GM13977 (cell line): ENCODE results near the gene SHBG.
"Not testable (repeated sequence)": the region's sequence is repeated elsewhere in the genome, so short reads cannot be mapped to it uniquely, and the experiment has no call there.

Experiments used
- DNase-seq: peaks from one replicate; pipeline ENCODE4 v3.0.0; 2012; ENCODE audit warnings: low spot score
- CTCF ChIP-seq: IDR thresholded peaks from 2 replicates; pipeline ENCODE4 v1.5.1; 2012; ENCODE audit warnings: mild to moderate bottlenecking, control low read depth; ENCODE audit not compliant: insufficient read depth; ENCODE audit errors: extremely low read depth, missing control alignments
- in situ Hi-C: fragments of 300-500 bp; cut with MboI; formaldehyde crosslinking; loops from one replicate; pipeline ENCODE4 v1.12.0; 2022; ENCODE audit warnings: low sequenced_read_pairs, low pct_unique_long_range_greater_than_20kb, mixed read lengths, inconsistent platforms; ENCODE audit not compliant: unreplicated experiment

The SHBG gene

DNA sequence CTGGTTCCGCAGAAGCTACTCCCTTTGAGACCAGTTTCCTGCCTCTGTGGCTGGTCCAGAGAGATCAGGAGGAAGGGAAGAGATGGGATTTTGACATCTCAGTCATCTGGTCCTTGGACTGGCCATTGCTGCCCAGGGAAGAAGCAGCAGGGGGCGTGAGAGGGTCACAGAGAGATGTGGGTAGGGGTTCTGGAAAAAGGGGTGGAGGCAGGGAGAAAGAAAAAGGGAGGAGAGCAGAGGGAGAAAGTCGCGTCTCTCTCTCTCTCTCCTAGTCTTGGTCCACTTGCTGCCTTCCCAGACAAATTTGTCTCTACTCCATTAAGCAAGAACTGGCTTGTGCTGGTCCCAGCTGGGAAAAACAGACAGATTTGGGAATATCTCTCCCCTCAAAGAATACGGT, 4.4 kb downstream of the SHBG start:
- peak; percentile 31 for DNase-seq
- in situ Hi-C loops, result no loop called here

DNA sequence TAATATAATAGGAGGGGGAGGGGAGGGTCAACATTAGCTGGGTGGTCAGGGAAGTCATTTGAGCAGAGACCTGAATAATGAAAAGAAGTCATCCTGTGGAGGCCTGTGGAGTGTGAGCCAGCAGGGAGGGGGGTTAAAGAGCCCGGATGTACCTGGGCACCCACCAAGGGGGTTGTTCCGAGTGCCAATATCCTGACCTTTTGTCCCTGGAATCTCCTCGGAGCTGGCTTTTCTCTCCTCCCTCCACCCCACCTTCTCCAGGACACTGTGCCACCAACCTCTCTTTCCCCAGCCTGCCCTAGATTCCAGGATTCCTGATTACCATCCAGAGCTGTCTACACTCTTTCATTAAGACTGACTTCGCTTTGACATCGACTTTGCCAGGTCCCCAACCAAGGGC, 6.2 kb downstream of the SHBG start:
- no peak for DNase-seq
- in situ Hi-C loops, result no loop called here
- TF ChIP-seq CTCF, result no peak

More for the DNA sequence above, 4.4 kb downstream of the SHBG start:
- peak; percentile 63 for TF ChIP-seq CTCF

- in situ Hi-C loops, result no loop called here
- TF ChIP-seq CTCF, result no peak
- DNase-seq, result no peak
These were observed 10.8 kb downstream of the SHBG start for GRCh38 chr17:7640783-7641182.

DNA sequence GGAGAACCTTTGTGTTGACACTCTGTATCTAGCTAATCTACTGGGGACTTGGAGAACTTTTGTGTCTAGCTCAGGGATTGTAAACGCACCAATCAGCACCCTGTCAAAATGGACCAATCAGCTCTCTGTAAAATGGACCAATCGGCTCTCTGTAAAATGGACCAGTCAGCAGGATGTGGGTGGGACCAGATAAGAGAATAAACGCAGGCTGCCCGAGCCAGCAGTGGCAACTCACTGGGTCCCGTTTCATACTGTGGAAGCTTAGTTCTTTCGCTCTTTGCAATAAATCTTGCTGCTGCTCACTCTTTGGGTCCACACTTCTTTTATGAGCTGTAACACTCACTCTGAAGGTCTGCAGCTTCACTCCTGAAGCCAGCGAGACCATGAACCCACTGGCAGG, 11.7 kb downstream of the SHBG start:
- DNase-seq, in situ Hi-C loops: not testable (repeated sequence)

GRCh38 chr17:7644775-7645174, 14.8 kb downstream of the SHBG start:
- no peak for TF ChIP-seq CTCF
- no peak for DNase-seq
- in situ Hi-C loops, result no loop called here

- in situ Hi-C loops, result no loop called here
- DNase-seq, result no peak
- no peak for TF ChIP-seq CTCF
These were observed 16.5 kb downstream of the SHBG start for GRCh38 chr17:7646457-7646856.

DNA sequence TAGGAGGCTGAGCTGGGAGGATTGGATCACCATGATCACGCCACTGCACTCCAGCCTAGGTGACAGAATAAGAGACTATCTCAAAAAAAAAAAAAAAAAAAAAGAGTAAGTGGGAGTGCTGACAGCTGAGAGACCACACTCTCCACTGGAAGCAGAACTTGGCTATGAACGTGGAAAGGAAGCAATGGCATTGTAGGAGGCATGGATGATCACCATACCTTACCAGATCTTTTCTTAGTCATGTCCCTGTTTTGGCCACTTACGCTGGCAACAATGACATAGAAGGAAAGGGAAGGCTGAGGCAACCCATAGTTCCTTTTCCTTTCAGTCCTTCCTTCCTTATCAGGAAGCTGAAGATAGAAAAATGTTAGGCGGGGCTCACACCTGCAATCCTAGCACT, 17.1 kb downstream of the SHBG start:
- TF ChIP-seq CTCF, result no peak
- no peak for DNase-seq
- in situ Hi-C loops, result no loop called here
